Activated CD4-positive, alpha-beta memory T cell treated with anti-CD3 and anti-CD28 coated beads for 36 hours (primary cell): ENCODE results near the gene WDR46. TPM values are rescaled to one million over a fixed set of nuclear protein-coding genes. Genes with fewer than 3 reads are reported as not detected.
A peak's percentile ranks its signal among the peaks of the same experiment; 100 is the strongest.

Experiments
- CTCF ChIA-PET: fragments of 350-600 bp; sonication (Branson Sonifier 250); formaldehyde crosslinking; loops from one replicate; lab custom pipeline; 2021; ENCODE audit warnings: antibody characterized with exemption, inconsistent platforms; lab: Charles Lee
- POLR2A ChIA-PET: fragments of 350-600 bp; sonication (Branson Sonifier 250); formaldehyde crosslinking; loops from one replicate; lab custom pipeline; 2021; ENCODE audit warnings: antibody characterized with exemption; lab: Charles Lee
- DNase-seq: peaks from one replicate; pipeline ENCODE4 v3.0.0-alpha.2; 2020
- H3K27ac Mint-ChIP-seq: one replicate; pipeline ENCODE4 v1.8.0; 2021; ENCODE audit warnings: mixed read lengths
- H3K27me3 Mint-ChIP-seq: one replicate; pipeline ENCODE4 v1.8.0; 2021; ENCODE audit warnings: mixed read lengths
- H3K36me3 Mint-ChIP-seq: one replicate; pipeline ENCODE4 v1.8.0; 2021; ENCODE audit warnings: mixed read lengths
- H3K4me1 Mint-ChIP-seq: one replicate; pipeline ENCODE4 v1.8.0; 2021; ENCODE audit warnings: low read depth, mixed read lengths
- H3K4me3 Mint-ChIP-seq: one replicate; pipeline ENCODE4 v1.8.0; 2021; ENCODE audit warnings: mild to moderate bottlenecking, mixed read lengths
- H3K9me3 Mint-ChIP-seq: one replicate; pipeline ENCODE4 v1.8.0; 2021; ENCODE audit warnings: mixed read lengths
- intact Hi-C: fragments of 100-400 bp; cut with micrococcal nuclease; formaldehyde crosslinking; loops from one replicate; pipeline ENCODE4 v1.15.1; 2023
- total RNA-seq, 2 experiments: library from RNA; stranded (reverse); gene quantifications; one replicate each; pipeline ENCODE4 v1.2.3, GENCODE V29; 2021

Gene WDR46
- total RNA-seq, 2 experiments from 2014 or later: 59.4 to 60.7 TPM

DNA sequence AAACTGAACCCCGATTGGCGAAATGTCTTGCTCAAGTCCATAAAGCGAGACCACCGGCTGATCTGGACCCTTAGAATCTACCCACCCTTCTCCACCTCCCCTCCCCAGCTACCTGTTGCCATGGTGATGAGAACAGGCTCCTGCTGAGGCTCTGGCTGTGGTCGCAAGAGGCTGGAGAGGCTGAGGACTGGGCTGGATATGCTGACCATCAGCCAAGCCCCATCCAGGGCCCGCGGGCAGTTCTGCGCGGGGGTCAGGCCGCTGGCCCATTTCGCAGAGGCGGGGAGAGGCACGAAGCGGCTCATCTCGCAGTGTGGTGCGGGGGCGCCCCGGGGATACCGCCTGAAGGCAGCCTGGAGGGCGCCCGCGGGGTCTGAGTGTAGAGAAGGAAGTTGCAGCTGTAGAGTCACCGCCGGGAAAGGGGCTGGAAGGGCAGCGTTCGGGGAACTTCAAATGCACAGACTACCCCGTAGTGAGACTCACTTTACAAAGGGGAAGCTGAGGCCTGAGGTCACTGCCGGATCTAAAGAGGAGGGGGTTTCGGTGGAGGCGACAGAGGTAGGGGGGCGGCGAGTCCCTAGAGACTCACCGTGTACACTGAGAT lies 24.2 kb upstream of the WDR46 start:
- H3K27me3 Mint-ChIP-seq: no peaks in the 10 kb centered on the region
- intact Hi-C loops: loop anchor here (1.0 to 10.0 kb wide), 4 partner anchors 24 to 262 kb away; partner anchors contain the start of genes B3GALT4, PFDN6 and WDR46
- peak overlapping the region; percentile 96 for H3K4me3 Mint-ChIP-seq
- H3K27ac Mint-ChIP-seq: peak overlapping the region; percentile 98
- CTCF ChIA-PET: interaction anchor here (0.6 to 4.2 kb wide), 6 partner anchors 13 to 475 kb away, joined by 3 to 36 read pairs (median 3); partner anchors contain the start of genes B3GALT4, RGL2 and TAP2
- no peaks in the 10 kb centered on the region for H3K9me3 Mint-ChIP-seq
- peaks cover 43% of the 10 kb centered on the region for H3K36me3 Mint-ChIP-seq
- H3K4me1 Mint-ChIP-seq: peaks cover 55% of the 10 kb centered on the region
- peak; percentile 70 for DNase-seq
- POLR2A ChIA-PET: interaction anchor here (0.7 to 2.7 kb wide), 7 partner anchors 14 to 469 kb away, joined by 4 to 12 read pairs (median 6); partner anchors contain the start of genes B3GALT4, PFDN6, RGL2 and RPS18

- CTCF ChIA-PET: interaction anchor here (0.6 to 4.2 kb wide), 8 partner anchors 12 to 474 kb away, joined by 3 to 36 read pairs (median 3); partner anchors contain the start of genes B3GALT4, RGL2 and TAP2
- H3K27me3 Mint-ChIP-seq: no peaks in the 10 kb centered on the region
- peaks cover 54% of the 10 kb centered on the region for H3K4me1 Mint-ChIP-seq
- POLR2A ChIA-PET: interaction anchor here (0.7 to 2.7 kb wide), 9 partner anchors 12 to 468 kb away, joined by 3 to 12 read pairs (median 6); partner anchors contain the start of genes B3GALT4, PFDN6, RGL2 and RPS18
- intact Hi-C loops: loop anchor here (1.0 to 10.0 kb wide), 4 partner anchors 23 to 262 kb away; partner anchors contain the start of genes B3GALT4, PFDN6 and WDR46
- peak overlapping the region; percentile 98 for H3K27ac Mint-ChIP-seq
- DNase-seq: peak; percentile 90
- no peaks in the 10 kb centered on the region for H3K9me3 Mint-ChIP-seq
- peaks cover 42% of the 10 kb centered on the region for H3K36me3 Mint-ChIP-seq
- H3K4me3 Mint-ChIP-seq: peak overlapping the region; percentile 96
These were observed 23.5 kb upstream of the WDR46 start for GRCh38 chr6:33312361-33313104.

GRCh38 chr6:33306356-33306755 lies 17.3 kb upstream of the WDR46 start:
- DNase-seq: no peak
- Mint-ChIP-seq H3K4me1 (peaks cover 40% of the 10 kb centered on the region), H3K4me3 (no peak overlapping the region), H3K9me3 (no peaks in the 10 kb centered on the region), H3K27ac (peak overlapping the region; percentile 35), H3K36me3 (peaks cover 45% of the 10 kb centered on the region), H3K27me3 (no peaks in the 10 kb centered on the region)
- intact Hi-C loops: no loop called here
- ChIA-PET CTCF (no interaction called here), POLR2A (no interaction called here)

DNA sequence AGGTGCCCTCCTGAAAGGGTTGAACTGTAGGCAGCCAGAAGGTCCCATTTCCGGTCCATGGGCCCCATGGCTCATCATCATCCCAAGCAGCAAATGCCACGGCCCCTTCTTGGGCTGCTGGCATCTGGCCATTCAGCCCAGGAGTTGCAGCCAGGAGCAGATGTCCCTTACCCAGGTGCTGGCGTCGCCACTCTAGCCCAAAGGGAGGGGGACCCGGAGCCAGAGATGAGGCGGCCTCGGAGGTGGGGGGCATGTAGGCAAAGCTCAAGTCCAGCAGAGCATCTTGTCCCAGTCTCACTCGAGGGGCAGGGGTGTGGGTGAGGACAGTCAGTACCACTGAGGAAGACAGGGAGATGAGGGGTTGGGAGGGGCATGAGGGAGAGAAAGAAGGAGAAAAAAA lies 16.0 kb upstream of the WDR46 start:
- H3K4me3 Mint-ChIP-seq: no peak overlapping the region
- DNase-seq: no peak
- peaks cover 40% of the 10 kb centered on the region for H3K4me1 Mint-ChIP-seq
- no peaks in the 10 kb centered on the region for H3K9me3 Mint-ChIP-seq
- peak overlapping the region; percentile 33 for H3K27ac Mint-ChIP-seq
- intact Hi-C loops: no loop called here
- H3K36me3 Mint-ChIP-seq: peaks cover 51% of the 10 kb centered on the region
- ChIA-PET CTCF (no interaction called here), POLR2A (no interaction called here)
- no peaks in the 10 kb centered on the region for H3K27me3 Mint-ChIP-seq

GRCh38 chr6:33304216-33304615 lies 15.2 kb upstream of the WDR46 start:
- H3K36me3 Mint-ChIP-seq: peaks cover 55% of the 10 kb centered on the region
- no peaks in the 10 kb centered on the region for H3K27me3 Mint-ChIP-seq
- ChIA-PET CTCF (no interaction called here), POLR2A (no interaction called here)
- peaks cover 47% of the 10 kb centered on the region for H3K4me1 Mint-ChIP-seq
- no peak for DNase-seq
- intact Hi-C loops: no loop called here
- no peak overlapping the region for H3K4me3 Mint-ChIP-seq
- H3K27ac Mint-ChIP-seq: no peak overlapping the region
- H3K9me3 Mint-ChIP-seq: no peaks in the 10 kb centered on the region

- ChIA-PET CTCF (interaction anchor here (1.2 to 3.8 kb wide), 4 partner anchors 10 to 25 kb away, joined by 3 to 36 read pairs (median 4); partner anchors contain the start of genes B3GALT4, PFDN6, TAPBP and WDR46), POLR2A (interaction anchor here (1.5 to 1.7 kb wide), 2 partner anchors 11 to 25 kb away, joined by 4 to 5 read pairs; partner anchors contain the start of gene B3GALT4)
- no peak for DNase-seq
- Mint-ChIP-seq H3K36me3 (peaks cover 44% of the 10 kb centered on the region), H3K9me3 (no peaks in the 10 kb centered on the region), H3K4me1 (peaks cover 46% of the 10 kb centered on the region), H3K27ac (no peak overlapping the region), H3K4me3 (no peak overlapping the region), H3K27me3 (no peaks in the 10 kb centered on the region)
- intact Hi-C loops: no loop called here
These were observed 12.8 kb upstream of the WDR46 start for GRCh38 chr6:33301877-33302276.

DNA sequence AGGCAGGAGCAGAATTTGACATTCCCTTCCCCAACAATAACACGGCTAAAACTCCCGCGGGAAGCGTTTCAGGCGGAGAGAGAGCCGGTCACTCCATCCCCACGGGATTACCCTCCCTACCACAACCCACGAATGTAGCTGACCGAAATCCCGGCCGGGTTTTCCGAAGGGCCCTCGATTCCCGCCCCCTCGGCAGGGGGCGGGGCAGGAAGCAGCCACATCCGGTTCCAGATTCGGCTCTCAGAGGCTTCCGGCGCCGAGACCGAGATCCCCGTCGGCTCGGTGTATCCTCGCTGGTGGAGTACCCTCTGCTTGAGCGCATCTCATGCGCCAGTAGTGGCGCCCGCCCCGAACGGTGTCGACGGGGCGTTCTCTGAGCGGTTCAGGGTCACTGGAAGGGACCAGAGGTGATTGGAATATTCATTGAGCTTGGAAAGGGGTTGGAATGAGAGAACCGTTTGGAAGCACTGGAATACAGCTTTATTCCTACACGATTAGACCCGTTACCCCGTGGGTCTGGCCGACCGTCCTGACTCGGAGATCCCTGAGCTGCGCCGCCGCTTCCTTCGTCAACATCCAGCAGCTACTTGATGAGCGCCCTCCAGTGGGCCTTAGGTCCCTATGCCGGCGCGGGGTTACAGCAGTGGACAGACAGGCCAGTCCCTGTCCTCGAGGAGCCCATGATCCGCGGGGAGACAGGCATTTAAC lies 10.4 kb upstream of the WDR46 start:
- POLR2A ChIA-PET: interaction anchor here (0.9 to 3.3 kb wide), 13 partner anchors 10 to 1328 kb away, joined by 3 to 30 read pairs (median 5); partner anchors contain the start of genes B3GALT4, DXO, PFDN6 and PHF1
- no peaks in the 10 kb centered on the region for H3K9me3 Mint-ChIP-seq
- DNase-seq: peak; percentile 96
- intact Hi-C loops: loop anchor here (1.0 to 5.0 kb wide), 6 partner anchors 10 to 119 kb away; partner anchors contain the start of genes CUTA, KIFC1, PFDN6 and RXRB
- H3K27me3 Mint-ChIP-seq: no peaks in the 10 kb centered on the region
- peaks cover 27% of the 10 kb centered on the region for H3K36me3 Mint-ChIP-seq
- CTCF ChIA-PET: interaction anchor here (0.5 to 4.7 kb wide), 19 partner anchors 9 to 271 kb away, joined by 3 to 36 read pairs (median 4); partner anchors contain the start of genes B3GALT4, HSD17B8, PFDN6 and RING1
- H3K4me1 Mint-ChIP-seq: peaks cover 30% of the 10 kb centered on the region
- H3K27ac Mint-ChIP-seq: peak overlapping the region; percentile 96
- peak overlapping the region; percentile 89 for H3K4me3 Mint-ChIP-seq

GRCh38 chr6:33298773-33299236 lies 9.8 kb upstream of the WDR46 start, which contains the start of gene RGL2:
Gene RGL2, minus strand, starts transcription at chr6:33298942. Its CDS starts 332 bp downstream, at chr6:33298610.
- intact Hi-C loops: loop anchor here (1.0 to 5.0 kb wide), 6 partner anchors 10 to 120 kb away; partner anchors contain the start of genes CUTA, KIFC1, PFDN6 and RXRB
- H3K27me3 Mint-ChIP-seq: no peaks in the 10 kb centered on the region
- no peaks in the 10 kb centered on the region for H3K9me3 Mint-ChIP-seq
- POLR2A ChIA-PET: interaction anchor here (0.9 to 3.3 kb wide), 9 partner anchors 9 to 98 kb away, joined by 3 to 30 read pairs (median 8); partner anchors contain the start of genes B3GALT4, PFDN6, RPS18 and RXRB
- H3K4me3 Mint-ChIP-seq: peak within 1 kb of the TSS; percentile 89
- peaks cover 23% of the 10 kb centered on the region for H3K36me3 Mint-ChIP-seq
- peaks cover 28% of the 10 kb centered on the region for H3K4me1 Mint-ChIP-seq
- peak; percentile 76 for DNase-seq
- H3K27ac Mint-ChIP-seq: peak within 1 kb of the TSS; percentile 96
- CTCF ChIA-PET: interaction anchor here (0.8 to 4.7 kb wide), 16 partner anchors 10 to 156 kb away, joined by 3 to 36 read pairs (median 4); partner anchors contain the start of genes B3GALT4, HSD17B8, PFDN6 and RING1

- POLR2A ChIA-PET: interaction anchor here (0.6 to 3.3 kb wide), 11 partner anchors 9 to 444 kb away, joined by 3 to 30 read pairs (median 6); partner anchors contain the start of genes B3GALT4, PFDN6, PSMB9 and RPS18
- intact Hi-C loops: loop anchor here (2.0 to 5.0 kb wide), 2 partner anchors 94 to 121 kb away; partner anchors contain the start of genes CUTA and KIFC1
- peaks cover 18% of the 10 kb centered on the region for H3K36me3 Mint-ChIP-seq
- CTCF ChIA-PET: interaction anchor here (1.2 to 4.7 kb wide), 7 partner anchors 9 to 93 kb away, joined by 3 to 36 read pairs (median 5); partner anchors contain the start of genes B3GALT4, HSD17B8, PFDN6 and RING1
- H3K27ac Mint-ChIP-seq: peak overlapping the region; percentile 96
- peak overlapping the region; percentile 89 for H3K4me3 Mint-ChIP-seq
- no peaks in the 10 kb centered on the region for H3K9me3 Mint-ChIP-seq
- H3K4me1 Mint-ChIP-seq: peaks cover 25% of the 10 kb centered on the region
- peak; percentile 79 for DNase-seq
- H3K27me3 Mint-ChIP-seq: no peaks in the 10 kb centered on the region
These were observed 9.1 kb upstream of the WDR46 start for GRCh38 chr6:33297956-33298772.
